ENCODE measurements around the gene MRPS2. TPM values are rescaled to one million over a fixed set of nuclear protein-coding genes. Genes with fewer than 3 reads are reported as not detected.
"Not testable (repeated sequence)": the region's sequence is repeated elsewhere in the genome, so short reads cannot be mapped to it uniquely, and the experiment has no call there.

MRPS2 gene
- total RNA-seq = 22.6 and 23.0 TPM in 2 replicates

DNA sequence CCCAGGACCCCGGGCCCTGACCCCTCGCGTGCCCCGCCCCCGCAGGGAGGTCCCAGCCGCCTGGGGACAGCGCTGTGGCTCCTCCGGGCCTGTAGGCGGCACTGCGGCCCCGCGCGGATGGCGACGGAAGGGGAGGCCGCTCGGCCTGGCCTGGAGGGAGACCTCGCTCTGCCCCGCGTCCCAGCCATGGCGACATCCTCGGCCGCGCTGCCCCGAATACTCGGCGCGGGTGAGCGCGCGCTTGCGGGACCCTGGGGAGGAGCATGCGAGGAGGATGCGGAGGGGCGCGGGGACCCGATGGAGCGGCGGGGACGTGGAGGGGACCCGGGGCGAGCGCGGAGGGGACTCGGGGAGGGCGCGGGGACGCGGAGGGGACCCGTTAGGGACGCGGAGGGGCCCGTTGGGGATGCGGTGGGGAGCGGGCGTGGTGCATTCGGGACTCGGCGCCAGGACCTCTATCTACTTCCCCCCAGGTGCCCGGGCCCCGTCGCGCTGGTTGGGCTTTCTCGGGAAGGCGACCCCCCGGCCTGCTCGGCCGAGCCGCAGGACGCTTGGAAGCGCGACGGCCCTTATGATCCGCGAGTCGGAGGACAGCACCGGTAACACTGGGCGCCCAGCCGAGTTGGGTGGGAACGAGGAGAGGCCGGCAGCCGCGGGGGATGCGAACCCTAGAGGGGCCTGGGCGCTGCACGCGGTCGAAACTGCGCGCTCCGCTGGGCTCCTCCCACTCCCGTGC lies at the start of gene MRPS2:
MRPS2 (plus strand) TSS at position 158 of the 736 bp plus-strand sequence; CDS start at position 187, 29 bp downstream.
- DNase-seq (ENCODE audit: low read depth, low spot score) = peak; percentile 58

DNA sequence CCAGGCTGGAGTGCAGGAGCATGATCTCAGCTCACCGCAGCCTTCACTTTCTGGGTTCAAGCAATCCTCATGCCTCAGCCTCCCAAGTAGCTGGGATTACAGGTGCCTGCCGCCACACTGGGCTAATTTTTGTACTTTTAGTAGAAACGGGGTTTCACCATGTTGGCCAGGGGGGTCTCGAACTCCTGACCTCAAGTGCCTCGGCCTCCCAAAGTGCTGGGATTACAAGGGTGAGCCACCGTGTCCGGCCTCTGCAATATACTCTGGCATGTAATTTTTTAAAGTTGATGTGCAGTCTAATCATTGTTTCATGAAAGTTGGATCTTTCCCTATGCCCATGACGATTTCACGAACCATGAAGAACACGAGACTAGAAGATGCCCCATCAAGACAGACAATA lies 49.5 kb upstream of the MRPS2 start:
- no peak for DNase-seq (ENCODE audit: low read depth, low spot score)

- DNase-seq (ENCODE audit: low read depth, low spot score) = not testable (repeated sequence)
Measured at GRCh38 chr9:135451909-135452308, 48.6 kb upstream of the MRPS2 start.

DNA sequence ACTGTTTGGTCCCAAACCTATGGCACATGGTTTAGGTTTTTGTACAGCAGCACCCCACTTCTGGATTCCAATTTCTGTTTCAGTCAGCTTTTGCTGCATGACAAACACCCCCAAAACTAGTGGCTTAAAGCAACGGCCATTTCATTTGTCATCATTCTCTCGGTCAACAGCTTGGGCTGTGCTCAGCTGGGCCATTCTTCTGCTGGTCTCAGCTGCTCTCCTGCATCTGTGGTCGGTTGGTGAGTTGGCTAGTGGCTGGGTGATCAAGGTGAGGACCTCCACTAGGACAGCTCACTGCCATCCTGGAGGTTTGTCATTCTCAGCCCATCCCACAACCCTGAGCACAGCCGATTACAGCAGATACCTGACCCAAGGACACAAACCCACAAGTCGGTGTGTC lies 45.7 kb upstream of the MRPS2 start:
- DNase-seq (ENCODE audit: low read depth, low spot score) = no peak

DNA sequence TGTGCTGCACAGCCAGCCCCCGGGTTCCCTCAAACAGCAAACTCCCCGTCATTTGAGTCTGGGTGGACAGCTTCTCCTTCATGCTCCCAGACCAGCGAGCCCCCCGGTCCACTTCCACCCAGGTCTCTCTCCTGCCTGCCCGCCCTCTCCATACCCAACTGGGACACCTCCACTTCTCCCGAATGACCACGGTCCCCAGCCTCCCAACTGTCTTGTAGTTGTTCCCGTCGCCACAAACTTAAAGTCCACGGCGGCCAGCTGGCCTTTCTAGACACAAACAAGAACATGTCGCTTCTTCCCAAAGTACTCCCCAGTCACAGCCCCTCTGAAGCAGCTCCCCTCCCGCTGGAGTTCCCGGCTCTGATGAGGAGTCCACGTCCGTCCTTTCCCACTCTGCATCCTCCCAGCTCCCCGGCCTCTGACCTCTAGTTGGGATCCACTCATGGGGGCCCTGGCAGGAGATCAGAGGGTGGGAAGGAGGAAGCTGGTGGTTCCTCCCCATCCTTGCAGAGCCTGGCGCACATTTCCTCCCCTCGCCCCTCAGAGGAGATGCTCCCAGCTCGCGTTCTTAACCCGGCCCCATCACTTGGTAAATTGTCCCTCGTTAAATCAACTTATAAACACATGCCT lies 45.0 kb upstream of the MRPS2 start:
- no peak for DNase-seq (ENCODE audit: low read depth, low spot score)

DNA sequence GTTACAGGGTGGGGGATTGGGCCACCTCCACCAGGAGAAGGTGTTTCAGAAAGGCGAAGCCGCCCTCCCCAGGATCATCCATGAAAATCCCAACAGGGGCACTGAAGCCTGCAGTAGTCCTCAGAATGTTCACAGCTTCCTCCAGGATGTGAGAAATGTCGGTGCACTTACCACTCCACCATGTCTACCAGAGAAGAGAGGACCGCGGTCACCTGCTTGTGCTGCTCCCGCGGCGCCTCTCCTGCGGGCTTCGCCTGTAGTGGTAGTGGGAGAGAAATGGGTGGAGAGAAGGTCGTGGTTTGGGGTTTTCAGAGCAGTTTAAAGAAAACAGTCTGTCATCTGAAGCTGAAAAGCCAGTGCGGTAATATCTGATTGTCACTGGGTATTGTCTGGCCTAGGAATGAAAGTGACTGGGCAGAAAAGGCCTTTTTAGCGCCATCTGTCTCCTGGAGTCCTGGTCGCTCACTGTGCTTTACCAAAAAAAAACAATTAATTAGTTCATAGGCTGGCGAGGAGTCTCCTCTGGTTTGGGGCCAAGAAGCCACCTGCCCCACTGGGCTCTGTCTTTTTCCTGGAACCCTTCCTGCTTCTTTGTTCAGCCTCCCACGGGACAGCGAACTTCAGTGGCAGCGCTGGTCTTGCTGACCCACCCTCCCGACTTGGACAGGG lies 43.9 kb upstream of the MRPS2 start:
- no peak for DNase-seq (ENCODE audit: low read depth, low spot score)

GRCh38 chr9:135458478-135458877 lies 42.0 kb upstream of the MRPS2 start:
- not testable (repeated sequence) for DNase-seq (ENCODE audit: low read depth, low spot score)

DNA sequence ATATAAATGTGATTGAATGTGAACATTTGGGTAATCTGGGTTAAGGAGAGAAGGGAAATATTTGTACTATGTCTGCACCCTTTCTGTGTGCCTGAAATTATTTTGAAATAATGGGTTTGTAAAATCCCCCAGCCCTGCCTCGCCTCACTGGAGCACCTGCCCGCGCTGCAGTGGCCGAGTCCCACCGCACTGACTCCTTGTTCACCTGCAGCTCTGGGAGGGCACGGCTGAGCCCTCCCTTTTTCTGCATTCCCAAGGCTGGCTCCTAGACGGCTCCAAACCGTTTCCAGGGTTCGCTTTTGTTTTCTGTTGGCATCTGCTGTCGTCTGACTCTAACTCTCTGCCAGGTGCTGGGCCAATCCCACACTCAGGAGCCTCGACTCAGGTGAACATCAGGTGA lies 38.5 kb upstream of the MRPS2 start:
- DNase-seq (ENCODE audit: low read depth, low spot score) = no peak

DNA sequence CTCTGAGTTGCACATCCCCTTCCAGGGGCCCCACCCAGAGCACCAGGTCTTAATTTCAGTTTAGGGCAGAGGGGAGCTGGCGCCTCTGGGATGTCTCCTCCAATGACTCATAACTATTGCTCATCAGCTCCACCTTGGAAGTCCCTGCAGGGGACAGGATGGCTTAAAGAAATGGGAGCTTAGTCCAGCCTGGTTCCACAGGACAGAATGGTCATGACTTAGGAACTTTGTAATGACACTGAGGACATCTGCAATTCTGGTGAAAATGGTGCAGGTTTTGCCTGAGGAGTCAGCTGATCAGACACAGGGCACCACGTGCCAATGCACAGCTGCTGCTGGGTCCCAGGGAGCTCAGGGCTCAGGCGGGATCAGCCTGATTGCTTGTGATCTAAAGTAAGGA lies 37.3 kb upstream of the MRPS2 start:
- no peak for DNase-seq (ENCODE audit: low read depth, low spot score)

DNA sequence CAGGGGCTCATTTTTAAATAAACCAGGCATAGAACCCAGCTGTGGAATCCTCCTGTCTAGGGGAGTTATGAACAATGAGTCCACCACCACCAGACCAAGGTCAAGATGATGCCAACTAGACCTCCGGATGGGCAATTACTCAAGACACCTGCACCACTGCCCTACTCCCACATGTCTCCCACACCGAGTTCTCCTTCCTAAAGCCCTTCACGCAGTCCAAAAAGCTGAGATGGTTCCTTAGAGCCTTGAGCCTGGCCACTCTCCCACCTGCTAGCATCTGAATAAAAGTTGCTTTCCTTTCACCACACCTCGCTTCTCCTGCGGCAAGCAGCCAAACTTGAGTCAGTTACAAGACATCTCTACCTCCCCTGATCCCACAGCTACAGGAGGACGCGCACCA lies 36.3 kb upstream of the MRPS2 start:
- DNase-seq (ENCODE audit: low read depth, low spot score) = no peak

DNA sequence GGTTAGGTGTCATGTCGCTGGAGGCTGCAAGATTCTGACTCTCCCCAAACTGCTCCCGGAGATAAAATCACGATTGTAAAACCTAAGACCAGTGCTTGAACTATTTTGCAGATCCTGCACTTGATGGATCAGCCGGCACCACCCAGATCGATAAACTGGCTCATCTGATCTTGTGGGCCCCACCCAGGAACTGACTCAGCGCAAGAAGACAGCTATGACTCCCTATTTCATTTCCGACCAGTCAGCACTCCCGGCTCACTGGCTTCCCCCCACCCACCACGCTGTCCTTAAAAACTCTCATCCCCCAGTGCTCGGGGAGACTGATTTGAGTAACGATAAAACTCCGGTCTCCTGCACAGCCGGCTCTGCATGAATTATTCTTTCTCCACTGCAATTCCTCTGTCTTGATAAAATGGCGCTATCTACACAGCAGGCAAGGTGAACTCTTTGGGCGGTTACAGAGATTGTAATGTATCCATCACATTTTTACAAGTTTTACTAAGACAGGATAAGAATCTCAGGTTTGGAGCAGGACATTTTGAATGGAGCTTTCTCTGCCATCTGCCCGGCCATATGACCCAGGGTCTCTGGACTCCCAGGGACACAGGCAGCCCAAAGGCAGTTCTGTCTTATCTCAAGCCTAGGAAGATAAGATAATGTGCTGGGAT lies 31.5 kb upstream of the MRPS2 start:
- DNase-seq (ENCODE audit: low read depth, low spot score) = no peak

GRCh38 chr9:135471791-135472640 lies 28.5 kb upstream of the MRPS2 start:
- no peak for DNase-seq (ENCODE audit: low read depth, low spot score)

GRCh38 chr9:135473972-135474543 lies 26.4 kb upstream of the MRPS2 start:
- no peak for DNase-seq (ENCODE audit: low read depth, low spot score)

DNA sequence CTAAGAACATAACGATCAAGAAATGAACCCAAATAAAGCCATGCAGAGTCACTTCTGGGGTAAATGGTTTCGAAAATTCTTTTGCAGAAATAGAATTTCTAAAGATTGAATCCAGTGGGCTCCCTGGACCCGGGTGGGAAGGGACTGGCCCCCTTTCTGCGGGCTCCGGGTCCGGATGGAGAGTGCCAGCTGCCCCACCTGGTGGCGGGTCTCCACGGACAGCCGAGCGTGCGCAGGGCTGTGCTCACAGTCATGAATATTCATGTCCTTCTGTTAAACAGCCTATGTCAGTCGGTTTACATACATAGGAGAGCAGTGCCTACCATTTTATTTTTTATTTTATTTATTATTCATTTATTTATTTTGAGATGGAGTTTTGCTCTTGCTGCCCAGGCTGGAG lies 25.6 kb upstream of the MRPS2 start:
- DNase-seq (ENCODE audit: low read depth, low spot score) = no peak

DNA sequence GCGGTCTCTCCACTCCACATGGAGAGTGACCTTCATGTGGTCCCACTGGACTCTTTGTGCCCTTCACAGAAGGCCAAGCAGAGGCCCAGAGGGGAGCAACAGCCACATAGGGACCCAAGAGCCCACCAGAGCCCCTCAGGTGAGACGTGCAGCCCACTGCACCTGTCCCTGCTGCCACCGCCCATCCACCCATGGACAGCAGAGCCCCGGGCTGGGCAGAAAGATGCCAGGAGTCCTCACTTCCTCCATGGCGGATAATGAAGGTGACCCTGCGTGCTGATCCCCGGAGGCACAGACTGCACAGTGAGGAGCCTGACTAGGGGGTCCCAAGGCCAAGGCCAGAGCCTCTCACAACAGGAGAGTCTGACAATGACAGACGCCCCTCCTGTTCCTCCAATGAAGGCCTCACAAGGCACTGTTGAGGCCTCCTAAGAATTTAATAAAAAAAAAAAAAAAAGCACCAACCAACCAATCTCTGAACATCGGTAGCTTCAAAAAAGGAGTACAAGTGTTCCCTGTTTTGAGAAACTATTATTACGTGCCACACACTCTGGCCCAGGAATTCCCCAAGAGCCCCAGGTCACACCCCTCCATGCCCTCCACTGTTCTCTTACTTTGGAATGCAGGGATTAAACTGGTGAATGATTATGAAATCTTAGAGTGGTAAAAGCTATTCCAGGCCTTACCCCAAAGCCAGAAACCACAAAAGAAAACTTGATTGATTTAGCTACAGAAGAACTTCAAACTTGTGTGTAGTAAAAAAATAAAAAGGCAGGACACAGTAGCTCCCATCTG lies 23.7 kb upstream of the MRPS2 start:
- no peak for DNase-seq (ENCODE audit: low read depth, low spot score)

GRCh38 chr9:135478191-135478590 lies 22.3 kb upstream of the MRPS2 start:
- no peak for DNase-seq (ENCODE audit: low read depth, low spot score)

GRCh38 chr9:135478829-135479468 lies 21.5 kb upstream of the MRPS2 start:
- DNase-seq (ENCODE audit: low read depth, low spot score) = no peak

- DNase-seq (ENCODE audit: low read depth, low spot score) = no peak
Measured at GRCh38 chr9:135479469-135480052, 20.9 kb upstream of the MRPS2 start, which contains the start of gene PPP1R26. TSS of gene PPP1R26 (plus strand) at chr9:135479782. CDS start at chr9:135484511, 4,729 bp downstream.
